DMS 273 (cell line): ENCODE measurements around the gene IL1RAPL1.
"Not testable (repeated sequence)": the region's sequence is repeated elsewhere in the genome, so short reads cannot be mapped to it uniquely, and the experiment has no call there.

Experiments
- DNase-seq: peaks from one replicate; lab custom pipeline; 2025; ENCODE audit not compliant: unreplicated experiment; lab: John Stamatoyannopoulos, UW

IL1RAPL1 gene

DNA sequence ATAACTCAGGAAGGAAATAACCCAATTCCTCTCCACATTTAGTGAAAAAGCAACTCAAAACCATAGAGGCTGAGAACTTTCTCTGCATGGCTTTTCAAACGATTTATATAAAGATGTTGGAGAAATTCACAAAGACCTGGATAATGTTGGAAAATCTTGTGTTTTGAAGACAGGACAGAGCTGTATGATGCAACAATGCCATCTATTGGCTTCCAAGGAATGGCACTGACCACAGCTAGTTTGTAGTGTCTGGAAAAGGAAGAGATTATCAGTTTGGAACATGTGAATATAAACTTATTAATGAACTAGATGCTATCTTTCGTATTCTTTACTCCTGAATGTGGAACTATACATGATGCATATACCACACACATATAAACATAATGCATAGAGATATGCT lies 503.6 kb downstream of the IL1RAPL1 start:
- DNase-seq = peak; percentile 15

DNA sequence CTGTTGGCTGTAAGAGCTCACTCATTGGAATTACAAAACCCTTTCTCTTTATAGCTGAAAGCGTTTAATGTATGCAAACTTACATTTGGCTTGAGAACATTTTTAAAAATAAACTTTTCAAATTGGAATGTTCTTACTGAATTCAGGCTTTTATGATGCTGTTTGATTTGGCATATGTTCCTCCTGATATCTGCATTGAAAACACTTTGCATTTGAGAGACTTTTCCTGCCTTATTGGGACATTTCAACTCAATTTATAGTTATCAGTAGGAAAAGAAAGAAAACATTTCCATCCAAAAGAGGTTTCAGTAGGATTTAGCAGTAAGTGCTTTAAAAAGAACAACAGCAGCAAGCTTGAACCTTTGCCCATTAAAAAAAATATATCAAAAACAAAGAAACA lies 520.0 kb downstream of the IL1RAPL1 start:
- DNase-seq = no peak

DNA sequence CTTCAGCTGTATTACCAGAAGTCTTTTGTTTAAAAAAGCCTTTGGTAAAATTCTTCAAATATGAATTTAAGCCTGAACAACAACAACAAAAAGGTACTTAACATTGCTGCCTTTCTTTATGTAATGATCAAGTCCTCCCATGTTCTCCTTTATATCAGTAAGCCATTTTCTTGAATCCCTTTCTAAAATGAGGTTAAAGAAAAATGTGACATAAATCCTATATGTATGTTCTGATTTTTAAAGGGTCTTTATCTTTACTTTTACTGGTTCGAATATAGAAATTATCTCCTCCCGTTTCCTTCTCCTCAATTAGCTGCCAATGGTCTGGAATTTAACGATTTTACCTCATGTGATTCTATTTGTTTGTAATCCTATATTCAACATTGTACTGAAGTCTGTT lies 522.8 kb downstream of the IL1RAPL1 start:
- DNase-seq = no peak

DNA sequence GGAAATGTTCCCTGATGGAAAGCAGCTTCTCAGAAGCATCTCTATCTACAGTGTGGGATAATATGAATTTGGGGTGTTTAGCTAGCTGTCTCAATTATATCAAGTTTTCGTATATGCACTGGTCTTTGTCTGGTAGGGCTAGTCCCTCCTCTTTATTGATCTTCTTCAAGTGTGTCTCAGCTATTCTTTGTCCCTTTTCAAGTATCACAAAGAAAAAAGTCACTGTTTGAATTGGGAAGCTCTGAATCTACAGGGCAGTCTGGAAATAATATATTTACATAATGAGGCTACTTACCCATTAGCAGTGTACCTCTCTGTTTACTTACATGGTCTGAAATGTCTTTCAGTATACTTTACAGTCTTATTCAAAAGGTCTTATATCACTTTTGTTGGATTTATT lies 526.0 kb downstream of the IL1RAPL1 start:
- DNase-seq = no peak

- not testable (repeated sequence) for DNase-seq
Measured at GRCh38 chrX:29122817-29123216, 535.6 kb downstream of the IL1RAPL1 start.

DNA sequence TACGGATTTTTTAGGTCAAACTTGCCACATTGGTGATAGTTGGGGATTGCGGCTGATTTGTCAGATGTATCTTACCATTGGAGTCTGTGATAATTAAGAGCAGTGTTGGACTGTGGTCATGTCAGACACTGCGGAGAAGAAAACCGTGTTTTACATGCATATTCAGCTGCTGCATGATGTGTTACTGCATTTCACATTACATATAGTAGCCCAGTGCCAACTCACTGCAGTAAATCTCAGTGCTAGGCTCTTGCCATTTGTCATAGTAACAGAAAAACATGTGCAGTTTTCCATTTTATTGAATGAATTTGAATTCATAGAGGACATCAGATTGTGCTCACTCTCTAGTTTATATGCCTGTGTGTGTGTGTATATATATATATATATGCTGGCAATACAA lies 543.7 kb downstream of the IL1RAPL1 start:
- DNase-seq = no peak

DNA sequence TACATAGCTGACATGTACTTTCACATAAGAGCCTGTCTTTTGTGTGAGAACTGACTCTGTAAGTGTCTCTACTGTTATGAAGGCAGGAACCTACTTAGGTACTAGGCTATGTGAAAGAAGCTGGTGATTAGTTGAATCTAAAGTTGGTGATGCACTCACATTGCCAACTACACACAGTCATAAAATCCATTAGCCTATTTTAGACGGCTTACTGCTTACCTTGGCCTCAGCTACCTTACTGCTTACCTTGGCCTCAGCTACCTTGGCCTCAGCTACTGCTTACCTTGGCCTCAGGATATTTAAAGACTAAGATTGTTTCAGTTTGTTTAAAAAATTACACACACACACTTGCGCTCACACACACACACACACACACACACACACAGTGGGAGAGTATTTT lies 549.7 kb downstream of the IL1RAPL1 start:
- no peak for DNase-seq

GRCh38 chrX:29138003-29138402 lies 550.8 kb downstream of the IL1RAPL1 start:
- no peak for DNase-seq

DNA sequence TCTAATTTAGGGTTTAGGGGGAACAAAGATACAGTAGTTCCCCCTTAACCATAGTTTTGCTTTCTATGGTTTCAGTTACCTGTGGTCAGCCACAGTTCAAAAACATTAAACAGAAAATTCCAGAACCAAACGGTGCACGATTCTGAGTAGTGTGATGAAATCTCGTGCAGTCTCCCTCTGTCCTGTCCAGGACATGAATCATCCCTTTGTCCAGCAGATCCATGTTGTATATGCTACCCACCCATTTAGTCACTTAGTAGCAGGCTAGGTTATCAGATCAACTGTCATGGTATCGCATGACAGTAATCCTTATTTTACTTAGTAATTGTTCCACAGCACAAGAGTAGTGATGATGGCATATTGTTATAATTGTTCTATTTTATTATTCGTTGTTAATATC lies 556.1 kb downstream of the IL1RAPL1 start:
- no peak for DNase-seq

- no peak for DNase-seq
Measured at GRCh38 chrX:29143756-29144155, 556.5 kb downstream of the IL1RAPL1 start.

DNA sequence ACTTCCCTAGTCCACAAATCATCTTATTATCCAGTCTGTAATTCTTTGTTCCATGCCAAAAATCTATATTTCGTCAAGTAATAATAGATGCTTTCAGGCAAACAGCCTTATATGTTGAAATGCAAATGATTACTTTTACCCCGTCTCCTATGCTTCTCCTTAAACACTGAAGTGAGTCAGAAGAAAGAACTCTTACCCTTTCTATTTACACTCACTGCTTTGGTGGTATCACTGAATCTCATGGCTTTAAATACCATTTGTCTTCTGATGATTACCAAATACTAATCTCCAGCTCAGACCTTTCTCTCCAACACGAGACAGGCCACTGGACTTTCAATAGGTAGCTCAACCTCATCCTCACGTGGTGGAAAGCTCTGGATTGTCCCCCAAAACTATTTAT lies 558.1 kb downstream of the IL1RAPL1 start:
- DNase-seq = no peak

DNA sequence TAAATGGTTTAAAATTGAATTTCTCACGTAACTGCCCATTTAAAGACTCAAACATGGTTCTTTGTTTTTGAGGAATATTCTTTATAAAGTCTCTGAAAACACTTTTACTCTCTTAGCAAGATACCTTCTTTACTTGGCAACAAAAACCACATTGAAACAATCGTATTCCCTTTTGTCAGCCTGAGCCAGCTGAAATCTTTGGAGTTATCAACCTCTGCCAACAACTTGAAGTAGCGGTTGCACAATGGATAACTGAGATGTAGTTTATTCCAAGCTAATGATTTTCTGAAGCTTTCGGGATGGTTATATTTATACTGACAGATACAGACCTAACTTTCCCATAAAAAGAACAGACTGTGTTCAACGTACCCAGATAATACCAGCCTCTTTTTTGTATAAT lies 561.3 kb downstream of the IL1RAPL1 start:
- DNase-seq = no peak

GRCh38 chrX:29155286-29155685 lies 568.0 kb downstream of the IL1RAPL1 start:
- no peak for DNase-seq

GRCh38 chrX:29172880-29173279 lies 585.6 kb downstream of the IL1RAPL1 start:
- no peak for DNase-seq

DNA sequence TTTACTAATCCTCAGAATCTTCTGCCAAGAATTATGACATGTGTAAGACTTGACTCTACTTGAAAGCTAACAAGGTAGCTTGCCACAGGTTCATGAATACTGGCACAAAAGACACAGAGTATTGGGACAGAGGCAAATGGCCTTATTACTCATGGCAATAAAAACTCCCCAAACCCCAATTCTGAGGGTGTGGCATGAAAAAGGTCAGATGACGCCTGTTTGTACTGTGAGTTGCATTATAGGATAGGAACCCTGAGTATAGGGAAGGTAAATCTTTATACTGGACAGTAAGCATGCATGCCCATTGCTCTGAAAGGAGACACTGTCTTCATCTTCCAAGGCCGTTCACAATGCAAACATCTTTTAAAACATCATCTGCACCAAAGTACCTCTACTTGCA lies 600.0 kb downstream of the IL1RAPL1 start:
- DNase-seq = no peak

- DNase-seq = no peak
Measured at GRCh38 chrX:29196501-29196900, 609.3 kb downstream of the IL1RAPL1 start.

DNA sequence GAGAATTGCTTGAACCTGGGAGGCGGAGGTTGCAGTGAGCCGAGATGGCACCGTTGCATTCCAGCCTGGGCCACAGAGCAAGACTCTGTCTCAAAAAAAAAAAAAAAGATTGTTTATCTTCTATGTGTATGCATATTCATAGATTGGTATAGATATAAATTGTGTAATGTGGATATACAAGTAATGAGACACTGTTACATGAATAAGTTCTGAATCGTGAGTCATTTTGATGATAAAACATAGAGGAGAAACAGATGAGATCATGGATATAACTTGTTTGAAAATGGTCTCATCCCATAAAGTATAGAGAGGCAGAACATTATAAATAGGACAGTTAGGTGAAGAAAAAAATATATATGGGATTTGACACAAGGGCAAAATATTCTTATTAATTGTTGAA lies 628.0 kb downstream of the IL1RAPL1 start:
- DNase-seq = no peak

DNA sequence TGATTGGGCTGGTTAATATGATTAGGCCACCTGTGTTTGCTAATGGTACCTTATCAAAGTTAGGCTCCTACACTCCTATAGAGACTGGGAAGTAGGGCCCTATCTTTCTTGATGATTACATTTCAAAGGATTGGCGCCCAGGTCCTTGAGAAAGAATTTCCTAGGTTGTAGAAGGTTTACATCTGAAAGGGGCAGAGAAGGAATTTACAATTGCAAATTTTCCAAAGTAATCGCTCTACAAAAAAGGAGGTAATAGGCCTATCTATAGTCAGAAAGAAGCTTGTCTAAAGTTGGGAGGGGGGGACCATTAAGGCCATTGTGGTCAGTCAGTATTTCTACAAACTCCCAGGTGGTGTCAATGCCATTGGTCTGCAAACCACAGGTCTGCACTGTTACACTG lies 638.4 kb downstream of the IL1RAPL1 start:
- DNase-seq = no peak

GRCh38 chrX:29229802-29230201 lies 642.6 kb downstream of the IL1RAPL1 start:
- no peak for DNase-seq

DNA sequence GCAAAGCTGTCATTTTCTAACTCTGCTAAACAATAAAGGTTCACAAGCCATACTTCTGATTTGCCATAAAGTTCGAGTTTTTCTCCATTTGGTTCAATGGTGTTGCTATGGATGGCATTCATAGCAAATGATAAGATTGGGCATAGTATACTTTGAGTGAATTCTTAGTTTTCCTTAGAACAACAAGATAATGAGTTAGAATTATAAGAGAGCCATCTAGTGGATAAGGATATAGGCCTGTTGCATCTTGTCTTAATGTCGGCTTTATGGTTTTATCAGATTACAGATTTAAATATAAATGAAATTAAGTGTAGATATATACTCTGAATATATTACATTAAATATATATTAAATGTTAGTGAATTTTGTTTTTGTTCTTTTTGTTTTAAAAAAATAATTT lies 644.6 kb downstream of the IL1RAPL1 start:
- DNase-seq = peak; percentile 5

DNA sequence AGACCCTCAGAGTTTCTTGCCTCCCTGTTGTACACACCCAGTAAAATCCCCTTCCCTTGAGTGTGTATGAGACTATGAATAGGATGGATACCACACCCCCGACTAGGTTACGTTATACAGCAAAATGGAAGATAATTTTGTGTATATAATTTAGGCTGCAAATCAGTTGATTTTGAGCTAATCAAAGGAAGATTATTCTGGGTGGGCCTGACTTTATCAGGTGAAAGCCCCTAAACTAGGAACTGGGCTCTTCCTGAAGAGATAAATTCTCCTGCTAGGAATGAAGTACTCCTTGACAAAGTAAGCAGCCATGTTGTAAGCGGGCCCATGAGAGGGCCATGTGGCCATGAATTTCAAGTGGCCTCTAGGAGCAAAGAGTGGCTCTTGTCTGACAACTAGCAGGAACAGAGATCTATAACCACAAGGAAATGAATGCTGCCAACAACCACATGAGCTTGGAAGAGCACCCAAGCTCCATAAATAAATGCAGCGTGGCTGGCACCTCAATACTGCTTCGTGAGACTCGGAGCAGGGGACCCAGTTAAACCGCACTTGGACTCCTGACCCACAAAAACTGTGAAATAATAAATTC lies 646.4 kb downstream of the IL1RAPL1 start:
- no peak for DNase-seq

- DNase-seq = no peak
Measured at GRCh38 chrX:29237972-29238371, 650.7 kb downstream of the IL1RAPL1 start.

DNA sequence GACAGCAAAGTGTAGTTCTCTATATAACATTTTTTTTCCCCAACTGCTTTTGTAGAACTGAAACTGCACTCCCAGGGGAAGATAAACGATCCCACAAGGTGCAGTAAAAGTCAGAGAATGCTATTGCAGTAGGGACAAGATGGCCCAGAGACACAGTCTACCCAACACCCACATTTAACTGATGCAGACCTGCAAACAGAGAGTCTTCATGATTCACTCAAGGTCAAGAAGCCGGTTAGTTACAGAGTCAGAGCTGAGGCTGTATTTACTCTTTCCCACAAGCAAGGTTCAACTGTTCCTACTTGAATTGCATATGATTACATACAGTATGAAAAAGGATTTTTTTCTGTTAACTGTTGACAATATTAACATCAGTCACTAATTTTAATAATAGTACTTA lies 654.6 kb downstream of the IL1RAPL1 start:
- no peak for DNase-seq

DNA sequence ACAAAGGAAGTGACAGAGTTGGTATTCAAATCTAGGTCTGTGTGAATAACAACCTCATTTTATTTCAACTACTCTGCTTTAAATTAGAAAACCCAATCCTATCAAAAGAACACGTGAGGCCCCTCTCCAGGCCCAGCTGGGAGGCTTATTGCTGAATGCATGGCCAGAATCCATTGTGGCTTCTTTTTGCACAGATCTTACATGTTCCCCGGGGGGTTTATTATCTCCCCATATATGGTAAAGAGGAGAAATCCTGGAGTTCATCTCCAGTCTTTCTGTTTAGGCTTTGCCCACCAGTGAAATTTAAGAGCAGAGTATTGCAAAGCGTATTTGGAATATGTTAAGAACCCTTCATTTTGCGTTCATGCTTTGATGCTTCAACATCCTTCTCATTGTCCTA lies 655.6 kb downstream of the IL1RAPL1 start:
- no peak for DNase-seq
